Measurements from ENCODE around the gene GP2. TPM values are rescaled to one million over a fixed set of nuclear protein-coding genes. Genes with fewer than 3 reads are reported as not detected.
A peak's percentile ranks its signal among the peaks of the same experiment; 100 is the strongest.

GP2 gene
- total and polyA plus RNA-seq, 4 donors, result 0.17 to 0.21 TPM; not detected in 2

DNA sequence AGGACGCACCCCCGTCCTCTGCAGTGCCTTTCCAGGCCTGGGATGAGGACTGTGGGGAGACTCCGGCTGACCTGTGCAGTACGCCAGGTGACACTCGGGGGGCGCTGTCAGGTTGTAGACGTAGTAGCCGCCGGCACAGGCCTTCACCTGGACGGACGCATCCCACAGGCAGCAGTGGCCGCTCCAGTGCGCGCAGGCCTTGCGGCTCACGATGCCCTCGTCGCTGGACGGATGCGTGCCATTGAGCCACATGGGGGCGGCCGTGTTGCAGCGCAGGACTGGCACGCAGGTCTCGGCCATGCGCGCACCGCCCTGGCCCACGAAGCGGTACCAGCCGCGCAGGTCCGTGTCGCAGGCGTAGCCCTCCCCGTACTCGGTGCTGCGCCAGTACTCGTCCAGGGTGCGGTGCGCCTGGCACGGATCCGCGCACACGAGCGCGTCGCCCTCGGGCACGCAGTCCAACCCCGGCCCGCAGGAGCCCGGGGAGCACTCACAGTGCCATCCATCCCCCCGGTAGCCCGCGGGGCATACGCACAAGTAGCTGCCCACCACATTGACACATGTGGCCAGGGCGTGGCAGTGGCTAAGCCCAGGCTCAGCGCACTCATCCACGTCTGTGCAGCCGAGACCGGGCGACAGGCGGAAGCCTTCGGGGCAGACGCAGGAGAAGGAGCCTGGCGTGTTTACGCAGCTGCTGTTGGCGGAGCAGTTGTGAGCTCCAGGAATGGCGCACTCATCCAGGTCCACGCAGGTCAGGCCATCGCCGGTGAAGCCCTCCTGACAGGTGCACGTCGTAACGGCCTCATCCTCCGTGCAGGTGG, 21.3 kb upstream of the GP2 start:
- peak in 2 of 6 donors; percentile 13 to 43 for DNase-seq (ENCODE audit: low read depth in 4 of 6, low spot score in 6 of 6)
- Histone ChIP-seq H3K27ac (ENCODE audit: low read depth, low read length) (no peak overlapping the region), H3K9me3 (ENCODE audit: control insufficient read depth, insufficient read depth, low read length) (no peaks in the 10 kb centered on the region), H3K27me3 (ENCODE audit: control insufficient read depth, insufficient read depth, low read length) (peaks cover 7% of the 10 kb centered on the region), H3K4me3 (ENCODE audit: low read depth, low read length) (no peak overlapping the region), H3K4me1 (ENCODE audit: control insufficient read depth, insufficient read depth, low read length) (no peaks in the 10 kb centered on the region), H3K36me3 (ENCODE audit: control insufficient read depth, insufficient read depth, low read length) (no peaks in the 10 kb centered on the region)
- WGBS (ENCODE audit: insufficient coverage), result 25% methylated on average over 77 of the region's 77 CpGs

DNA sequence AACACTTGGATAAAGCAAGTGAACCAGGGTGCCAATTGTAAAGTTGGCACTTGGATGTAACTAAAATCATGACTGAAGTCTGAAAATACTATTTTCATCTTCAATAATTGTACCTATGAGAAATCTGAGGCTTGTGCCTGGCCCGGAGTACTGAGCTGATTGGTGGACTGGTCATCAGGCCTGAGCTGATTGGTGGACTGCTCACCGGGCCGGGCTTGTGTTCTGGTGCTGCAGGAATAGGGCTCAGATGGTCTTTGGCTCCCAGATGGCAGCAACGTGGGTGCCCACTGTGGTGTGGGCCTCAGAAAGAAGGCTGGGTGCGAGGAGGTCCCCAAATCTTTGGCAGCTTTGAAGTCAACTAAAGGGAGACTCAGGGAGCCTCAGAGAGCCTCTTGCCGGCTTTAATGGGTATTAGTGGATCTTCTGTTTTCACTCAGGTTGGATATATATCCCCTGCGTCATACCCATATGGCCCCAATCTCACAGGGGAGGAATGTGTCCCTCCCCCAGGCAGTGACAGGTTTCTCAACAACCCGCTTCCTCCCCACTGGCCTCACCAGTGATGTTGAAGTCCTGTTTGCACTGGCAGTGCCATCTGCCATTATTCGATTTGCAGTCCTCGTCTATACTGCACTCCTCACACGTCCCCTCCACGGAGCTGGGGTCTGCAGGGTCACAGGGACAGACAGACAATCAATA, 20.5 kb upstream of the GP2 start:
- WGBS (ENCODE audit: insufficient coverage), result 67% methylated on average over 9 of the region's 12 CpGs
- DNase-seq (ENCODE audit: low read depth in 4 of 6, low spot score in 6 of 6), result no peak
- Histone ChIP-seq H3K4me3 (ENCODE audit: low read depth, low read length) (no peak overlapping the region), H3K9me3 (ENCODE audit: control insufficient read depth, insufficient read depth, low read length) (no peaks in the 10 kb centered on the region), H3K27ac (ENCODE audit: low read depth, low read length) (no peak overlapping the region), H3K27me3 (ENCODE audit: control insufficient read depth, insufficient read depth, low read length) (peaks cover 7% of the 10 kb centered on the region), H3K36me3 (ENCODE audit: control insufficient read depth, insufficient read depth, low read length) (no peaks in the 10 kb centered on the region), H3K4me1 (ENCODE audit: control insufficient read depth, insufficient read depth, low read length) (no peaks in the 10 kb centered on the region)

DNA sequence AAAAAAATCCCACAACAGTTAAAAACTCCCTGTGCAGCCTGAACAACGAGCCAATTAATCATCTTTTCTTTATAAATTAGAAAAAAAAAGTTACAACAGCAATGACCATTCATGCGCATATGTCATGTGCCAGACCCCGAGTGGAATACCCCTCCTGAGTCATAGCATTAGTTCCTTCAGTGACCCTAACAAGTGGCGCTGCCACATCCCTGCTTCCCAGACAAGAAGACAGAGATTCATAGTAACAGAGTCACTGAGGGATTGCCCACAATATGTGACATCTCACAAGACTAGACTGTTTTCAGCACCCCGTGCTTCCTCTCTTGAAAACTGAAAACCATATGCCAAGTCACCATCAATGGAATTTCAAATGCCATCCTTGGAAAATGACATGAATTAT, 17.3 kb upstream of the GP2 start:
- WGBS (ENCODE audit: insufficient coverage), result 88% methylated on average over 3 of the region's 5 CpGs
- Histone ChIP-seq H3K4me3 (ENCODE audit: low read depth, low read length) (no peak overlapping the region), H3K36me3 (ENCODE audit: control insufficient read depth, insufficient read depth, low read length) (no peaks in the 10 kb centered on the region), H3K27ac (ENCODE audit: low read depth, low read length) (no peak overlapping the region), H3K4me1 (ENCODE audit: control insufficient read depth, insufficient read depth, low read length) (no peaks in the 10 kb centered on the region), H3K9me3 (ENCODE audit: control insufficient read depth, insufficient read depth, low read length) (no peaks in the 10 kb centered on the region), H3K27me3 (ENCODE audit: control insufficient read depth, insufficient read depth, low read length) (peaks cover 7% of the 10 kb centered on the region)
- no peak for DNase-seq (ENCODE audit: low read depth in 4 of 6, low spot score in 6 of 6)

DNA sequence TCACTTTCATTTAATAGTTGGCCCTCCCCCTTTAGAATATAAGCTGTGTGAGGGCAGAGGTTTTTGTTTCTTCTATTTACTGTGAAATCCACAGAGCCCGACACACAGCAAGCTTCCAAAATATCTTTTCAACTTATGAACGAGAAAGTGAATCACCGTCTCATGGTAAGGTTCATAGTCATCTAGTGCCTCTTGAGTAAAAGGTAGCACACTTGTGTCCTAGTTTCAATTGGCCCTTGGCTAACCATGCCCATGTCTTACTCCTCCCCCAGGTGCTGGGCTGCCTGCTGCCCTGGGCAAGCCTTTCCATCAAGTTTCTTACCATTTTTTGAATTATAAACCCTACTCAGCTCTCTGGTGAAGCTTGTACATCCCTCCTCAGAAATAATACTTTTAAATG, 12.4 kb upstream of the GP2 start:
- 100% methylated on average over 1 of the region's 3 CpGs for WGBS (ENCODE audit: insufficient coverage)
- Histone ChIP-seq H3K36me3 (ENCODE audit: control insufficient read depth, insufficient read depth, low read length) (no peaks in the 10 kb centered on the region), H3K4me3 (ENCODE audit: low read depth, low read length) (no peak overlapping the region), H3K9me3 (ENCODE audit: control insufficient read depth, insufficient read depth, low read length) (no peaks in the 10 kb centered on the region), H3K27me3 (ENCODE audit: control insufficient read depth, insufficient read depth, low read length) (no peaks in the 10 kb centered on the region), H3K4me1 (ENCODE audit: control insufficient read depth, insufficient read depth, low read length) (no peaks in the 10 kb centered on the region), H3K27ac (ENCODE audit: low read depth, low read length) (no peak overlapping the region)
- no peak for DNase-seq (ENCODE audit: low read depth in 4 of 6, low spot score in 6 of 6)

DNA sequence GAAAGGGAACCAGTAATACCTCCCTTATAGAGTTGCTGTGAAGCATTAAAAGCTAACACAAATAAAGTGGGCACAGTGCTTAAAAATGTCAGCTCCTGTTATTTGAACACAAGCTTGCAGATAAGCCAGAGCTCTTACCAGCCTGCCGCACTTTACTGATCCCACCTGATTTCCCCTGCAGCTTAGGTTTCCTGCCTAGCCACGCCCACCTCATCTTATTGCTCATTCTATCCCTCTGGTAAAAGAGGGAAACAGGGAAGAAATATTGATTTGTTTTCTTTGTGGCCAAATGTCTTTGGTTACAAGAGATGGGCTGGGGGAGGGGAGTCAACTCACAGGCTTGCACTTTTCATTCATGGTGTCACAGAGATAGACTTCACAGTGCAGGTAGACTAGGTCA, 9.6 kb upstream of the GP2 start:
- H3K27ac ChIP-seq (ENCODE audit: low read depth, low read length), result no peak overlapping the region
- no peaks in the 10 kb centered on the region for H3K4me1 ChIP-seq (ENCODE audit: control insufficient read depth, insufficient read depth, low read length)
- no peak overlapping the region for H3K4me3 ChIP-seq (ENCODE audit: low read depth, low read length)
- no peaks in the 10 kb centered on the region for H3K9me3 ChIP-seq (ENCODE audit: control insufficient read depth, insufficient read depth, low read length)
- H3K36me3 ChIP-seq (ENCODE audit: control insufficient read depth, insufficient read depth, low read length), result no peaks in the 10 kb centered on the region
- DNase-seq (ENCODE audit: low read depth in 4 of 6, low spot score in 6 of 6), result no peak
- no peaks in the 10 kb centered on the region for H3K27me3 ChIP-seq (ENCODE audit: control insufficient read depth, insufficient read depth, low read length)
- no CpG with 5 or more reads among the region's 2 CpGs for WGBS (ENCODE audit: insufficient coverage)

DNA sequence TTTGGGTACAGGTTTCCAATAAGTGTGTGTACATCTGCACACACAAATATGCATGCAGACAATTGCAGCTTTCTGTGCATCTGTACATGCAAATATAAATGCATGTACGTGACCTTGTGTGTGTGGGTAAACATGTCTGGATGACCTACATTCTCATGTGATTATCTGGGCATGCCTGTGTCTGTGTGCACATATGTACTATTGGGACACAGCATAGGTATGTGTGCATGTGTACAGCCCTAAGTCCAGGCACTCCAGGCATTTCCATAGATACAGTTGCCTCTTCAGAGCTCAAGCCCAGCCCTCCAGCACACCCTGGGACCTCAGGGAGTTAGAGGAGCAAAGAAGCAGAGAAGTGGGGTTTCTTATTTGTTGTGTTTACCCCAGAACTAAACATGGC, 7.1 kb upstream of the GP2 start:
- H3K9me3 ChIP-seq (ENCODE audit: control insufficient read depth, insufficient read depth, low read length), result no peaks in the 10 kb centered on the region
- H3K4me1 ChIP-seq (ENCODE audit: control insufficient read depth, insufficient read depth, low read length), result no peaks in the 10 kb centered on the region
- no peak overlapping the region for H3K27ac ChIP-seq (ENCODE audit: low read depth, low read length)
- no peak overlapping the region for H3K4me3 ChIP-seq (ENCODE audit: low read depth, low read length)
- no CpG with 5 or more reads among the region's 1 CpG for WGBS (ENCODE audit: insufficient coverage)
- no peaks in the 10 kb centered on the region for H3K27me3 ChIP-seq (ENCODE audit: control insufficient read depth, insufficient read depth, low read length)
- H3K36me3 ChIP-seq (ENCODE audit: control insufficient read depth, insufficient read depth, low read length), result no peaks in the 10 kb centered on the region
- no peak for DNase-seq (ENCODE audit: low read depth in 4 of 6, low spot score in 6 of 6)

DNA sequence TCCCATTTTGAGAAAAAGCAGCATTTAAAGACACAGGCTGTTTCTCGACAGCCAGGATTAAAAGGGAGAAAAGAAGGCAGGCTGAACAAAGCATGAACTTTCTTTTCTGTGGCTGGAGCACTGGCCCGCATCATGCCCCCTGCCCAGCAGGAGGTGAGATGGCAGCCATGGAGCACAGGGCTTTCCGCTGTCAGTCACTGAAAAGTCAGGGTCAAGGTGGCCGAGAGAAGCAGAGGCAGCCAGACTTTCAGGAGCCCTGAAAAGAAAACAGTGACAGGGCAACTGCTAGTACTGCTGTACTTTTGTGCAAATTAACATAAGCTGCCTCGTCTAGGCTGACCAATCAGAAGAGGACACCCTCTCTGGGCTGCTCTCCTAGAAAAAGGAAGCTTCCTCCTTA, 5.8 kb upstream of the GP2 start:
- DNase-seq (ENCODE audit: low read depth in 4 of 6, low spot score in 6 of 6), result no peak
- 32% methylated on average over 5 of the region's 5 CpGs for WGBS (ENCODE audit: insufficient coverage)
- Histone ChIP-seq H3K9me3 (ENCODE audit: control insufficient read depth, insufficient read depth, low read length) (no peaks in the 10 kb centered on the region), H3K27me3 (ENCODE audit: control insufficient read depth, insufficient read depth, low read length) (no peaks in the 10 kb centered on the region), H3K27ac (ENCODE audit: low read depth, low read length) (no peak overlapping the region), H3K36me3 (ENCODE audit: control insufficient read depth, insufficient read depth, low read length) (no peaks in the 10 kb centered on the region), H3K4me3 (ENCODE audit: low read depth, low read length) (no peak overlapping the region), H3K4me1 (ENCODE audit: control insufficient read depth, insufficient read depth, low read length) (no peaks in the 10 kb centered on the region)

DNA sequence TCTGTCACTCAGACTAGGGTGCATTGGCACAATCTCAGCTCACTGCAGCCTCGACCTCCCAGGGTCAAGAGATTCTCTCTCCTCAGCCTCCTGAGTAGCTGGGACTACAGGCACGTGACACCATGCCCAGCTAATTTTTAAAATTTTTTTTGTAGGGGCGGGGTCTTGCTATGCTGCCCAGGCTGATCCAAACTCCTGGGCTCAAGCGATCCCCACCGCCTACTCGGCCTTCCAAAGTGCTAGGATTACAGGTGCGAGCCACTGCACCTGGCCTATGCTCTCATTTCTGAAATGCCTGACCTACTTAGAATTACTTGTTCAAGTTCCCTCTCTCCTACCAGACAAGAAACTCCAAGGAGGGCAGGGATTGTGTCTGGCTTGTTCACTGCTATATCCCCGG, 5.1 kb upstream of the GP2 start:
- no peaks in the 10 kb centered on the region for H3K9me3 ChIP-seq (ENCODE audit: control insufficient read depth, insufficient read depth, low read length)
- H3K4me1 ChIP-seq (ENCODE audit: control insufficient read depth, insufficient read depth, low read length), result no peaks in the 10 kb centered on the region
- H3K4me3 ChIP-seq (ENCODE audit: low read depth, low read length), result no peak overlapping the region
- no peaks in the 10 kb centered on the region for H3K36me3 ChIP-seq (ENCODE audit: control insufficient read depth, insufficient read depth, low read length)
- H3K27me3 ChIP-seq (ENCODE audit: control insufficient read depth, insufficient read depth, low read length), result no peaks in the 10 kb centered on the region
- DNase-seq (ENCODE audit: low read depth in 4 of 6, low spot score in 6 of 6), result no peak
- WGBS (ENCODE audit: insufficient coverage), result 97% methylated on average over 6 of the region's 8 CpGs
- no peak overlapping the region for H3K27ac ChIP-seq (ENCODE audit: low read depth, low read length)

DNA sequence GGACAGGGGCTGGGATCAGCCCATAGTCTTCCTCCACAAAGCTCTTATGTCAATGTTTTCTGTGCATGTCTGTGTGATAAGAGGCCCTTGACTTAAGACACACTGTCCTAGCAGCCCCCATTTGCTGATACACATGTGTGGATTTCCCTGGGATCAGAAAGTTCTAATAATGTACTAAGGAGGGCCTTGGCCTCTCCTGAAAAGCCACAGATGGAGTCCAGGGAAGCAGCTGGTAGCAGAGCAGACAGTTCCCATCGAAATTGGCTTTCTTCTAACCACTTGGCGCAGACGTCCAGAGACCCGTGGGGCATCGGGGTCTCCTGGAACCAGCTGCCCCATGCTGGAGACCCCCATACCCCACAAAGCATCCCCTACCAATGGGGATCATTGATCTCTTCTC, 4.3 kb upstream of the GP2 start:
- WGBS (ENCODE audit: insufficient coverage), result 63% methylated on average over 5 of the region's 5 CpGs
- H3K9me3 ChIP-seq (ENCODE audit: control insufficient read depth, insufficient read depth, low read length), result no peaks in the 10 kb centered on the region
- no peaks in the 10 kb centered on the region for H3K27me3 ChIP-seq (ENCODE audit: control insufficient read depth, insufficient read depth, low read length)
- no peak overlapping the region for H3K27ac ChIP-seq (ENCODE audit: low read depth, low read length)
- H3K36me3 ChIP-seq (ENCODE audit: control insufficient read depth, insufficient read depth, low read length), result no peaks in the 10 kb centered on the region
- no peak for DNase-seq (ENCODE audit: low read depth in 4 of 6, low spot score in 6 of 6)
- H3K4me1 ChIP-seq (ENCODE audit: control insufficient read depth, insufficient read depth, low read length), result no peaks in the 10 kb centered on the region
- H3K4me3 ChIP-seq (ENCODE audit: low read depth, low read length), result no peak overlapping the region
